ENCODE data around the gene SLC22A16. TPM values are rescaled to one million over a fixed set of nuclear protein-coding genes. Genes with fewer than 3 reads are reported as not detected.
"Not testable (repeated sequence)": the region's sequence is repeated elsewhere in the genome, so short reads cannot be mapped to it uniquely, and the experiment has no call there.

SLC22A16 gene
- total and polyA plus RNA-seq, 11 donors = 0.25 to 2.4 (median 1.3) TPM; not detected in 7

DNA sequence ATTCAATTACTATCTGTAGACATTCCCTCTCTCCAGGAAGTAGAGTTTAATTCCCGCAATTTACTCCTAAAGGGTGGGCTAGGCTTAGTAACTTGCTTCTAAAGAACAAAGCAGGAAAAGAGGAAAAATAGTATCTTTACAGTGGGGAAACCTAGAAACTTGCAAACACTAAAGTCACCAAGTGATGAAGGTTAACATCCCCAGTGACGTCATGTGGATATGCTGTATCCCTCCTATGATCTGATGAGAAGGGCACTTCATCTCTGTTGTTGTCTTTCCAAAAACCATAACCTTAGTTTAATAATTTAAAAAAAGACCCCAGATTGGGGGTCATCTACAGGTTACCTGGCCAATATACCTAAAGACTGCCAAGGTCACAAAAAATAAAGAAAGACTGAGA, 17.3 kb downstream of the SLC22A16 start:
- no peaks in the 10 kb centered on the region for H3K27me3 ChIP-seq
- DNase-seq (no peak), ATAC-seq (no peak)
- no peak overlapping the region for H3K4me3 ChIP-seq
- 84 to 88% (median 87%) methylated on average over 2 of the region's 2 CpGs for WGBS, 4 donors
- no peak for TF ChIP-seq POLR2A (IDR thresholded peaks at IDR 0.05)
- TF ChIP-seq, protein P1, sequence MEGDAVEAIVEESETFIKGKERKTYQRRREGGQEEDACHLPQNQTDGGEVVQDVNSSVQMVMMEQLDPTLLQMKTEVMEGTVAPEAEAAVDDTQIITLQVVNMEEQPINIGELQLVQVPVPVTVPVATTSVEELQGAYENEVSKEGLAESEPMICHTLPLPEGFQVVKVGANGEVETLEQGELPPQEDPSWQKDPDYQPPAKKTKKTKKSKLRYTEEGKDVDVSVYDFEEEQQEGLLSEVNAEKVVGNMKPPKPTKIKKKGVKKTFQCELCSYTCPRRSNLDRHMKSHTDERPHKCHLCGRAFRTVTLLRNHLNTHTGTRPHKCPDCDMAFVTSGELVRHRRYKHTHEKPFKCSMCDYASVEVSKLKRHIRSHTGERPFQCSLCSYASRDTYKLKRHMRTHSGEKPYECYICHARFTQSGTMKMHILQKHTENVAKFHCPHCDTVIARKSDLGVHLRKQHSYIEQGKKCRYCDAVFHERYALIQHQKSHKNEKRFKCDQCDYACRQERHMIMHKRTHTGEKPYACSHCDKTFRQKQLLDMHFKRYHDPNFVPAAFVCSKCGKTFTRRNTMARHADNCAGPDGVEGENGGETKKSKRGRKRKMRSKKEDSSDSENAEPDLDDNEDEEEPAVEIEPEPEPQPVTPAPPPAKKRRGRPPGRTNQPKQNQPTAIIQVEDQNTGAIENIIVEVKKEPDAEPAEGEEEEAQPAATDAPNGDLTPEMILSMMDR (IDR thresholded peaks at IDR 0.05) = no peak
- peaks cover 0 to 35% (median 18%) of the 10 kb centered on the region in 12 donors for H3K9me3 ChIP-seq
- intact Hi-C loops (cut with DNase I) = no loop called here
- H3K4me1 ChIP-seq = no peaks in the 10 kb centered on the region
- H3K36me3 ChIP-seq = no peaks in the 10 kb centered on the region
- H3K27ac ChIP-seq = no peak overlapping the region

DNA sequence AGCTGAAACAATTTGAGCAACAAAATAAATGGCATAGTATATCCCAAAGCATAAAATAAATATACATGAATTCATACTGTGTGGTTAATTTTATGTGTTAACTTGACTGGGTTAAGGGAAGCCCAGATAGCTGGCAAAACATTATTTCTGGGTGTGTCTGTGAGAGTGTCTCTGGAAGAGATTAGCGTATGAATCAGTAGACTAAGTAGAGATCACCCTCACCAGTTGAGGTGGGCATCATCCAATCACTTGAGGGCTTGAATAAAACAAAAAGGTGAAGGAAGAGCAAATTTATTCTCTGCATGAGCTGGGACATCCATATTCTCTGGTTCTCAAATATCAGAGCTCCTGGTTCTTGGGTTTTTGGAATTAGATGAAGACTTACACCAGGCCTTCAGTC, 17.9 kb downstream of the SLC22A16 start:
- no peak overlapping the region for H3K27ac ChIP-seq
- intact Hi-C loops (cut with DNase I) = no loop called here
- peaks cover 0 to 30% (median 17%) of the 10 kb centered on the region in 12 donors for H3K9me3 ChIP-seq
- ATAC-seq (no peak), DNase-seq (no peak)
- H3K27me3 ChIP-seq = no peaks in the 10 kb centered on the region
- WGBS, 4 donors = 93 to 98% (median 93%) methylated on average over 1 of the region's 1 CpG
- no peaks in the 10 kb centered on the region for H3K4me1 ChIP-seq
- no peak overlapping the region for H3K4me3 ChIP-seq
- TF ChIP-seq, protein P1 (IDR thresholded peaks at IDR 0.05) = no peak
- TF ChIP-seq POLR2A (IDR thresholded peaks at IDR 0.05) = no peak
- no peaks in the 10 kb centered on the region for H3K36me3 ChIP-seq

DNA sequence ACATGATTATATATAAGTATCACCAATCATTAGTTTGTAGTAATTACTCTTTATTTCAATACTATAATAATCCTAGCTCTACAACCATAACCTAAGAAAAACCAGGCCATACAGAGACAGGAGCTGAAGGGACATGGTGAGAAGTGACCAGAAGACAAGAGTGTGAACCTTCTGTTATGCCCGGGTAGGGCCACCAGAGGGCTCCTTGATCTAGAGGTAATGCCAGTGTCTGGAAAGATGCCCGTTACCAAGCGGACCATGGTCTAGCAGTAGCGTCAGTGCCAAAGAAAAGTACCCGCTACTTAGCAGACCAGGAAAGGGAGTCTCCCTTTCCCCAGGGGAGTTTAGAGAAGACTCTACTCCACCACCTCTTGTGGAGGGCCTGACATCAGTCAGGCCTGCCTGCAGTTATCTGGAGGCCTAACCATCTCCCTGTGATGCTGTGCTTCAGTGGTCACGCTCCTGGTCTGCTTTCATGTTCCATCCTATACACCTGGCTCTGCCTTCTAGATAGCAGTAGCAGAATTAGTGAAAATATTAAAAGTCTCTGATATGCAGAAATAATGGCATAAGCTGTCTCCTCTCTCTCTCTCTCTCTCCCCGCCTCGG, 18.7 kb downstream of the SLC22A16 start:
- ATAC-seq; H3K27me3 ChIP-seq; H3K36me3 ChIP-seq; intact Hi-C loops (cut with DNase I); H3K27ac ChIP-seq; H3K4me1 ChIP-seq; H3K4me3 ChIP-seq: not testable (repeated sequence)
- DNase-seq = peak in 2 of 5 donors; percentile 33 to 37
- 70 to 83% (median 82%) methylated on average over 8 of the region's 8 CpGs for WGBS, 4 donors
- peaks cover 0 to 22% (median 10%) of the 10 kb centered on the region in 12 donors for H3K9me3 ChIP-seq
- TF ChIP-seq, protein P1 (IDR thresholded peaks at IDR 0.05) = peak in 8 of 12 donors; percentile 10 to 41 (median 28)

DNA sequence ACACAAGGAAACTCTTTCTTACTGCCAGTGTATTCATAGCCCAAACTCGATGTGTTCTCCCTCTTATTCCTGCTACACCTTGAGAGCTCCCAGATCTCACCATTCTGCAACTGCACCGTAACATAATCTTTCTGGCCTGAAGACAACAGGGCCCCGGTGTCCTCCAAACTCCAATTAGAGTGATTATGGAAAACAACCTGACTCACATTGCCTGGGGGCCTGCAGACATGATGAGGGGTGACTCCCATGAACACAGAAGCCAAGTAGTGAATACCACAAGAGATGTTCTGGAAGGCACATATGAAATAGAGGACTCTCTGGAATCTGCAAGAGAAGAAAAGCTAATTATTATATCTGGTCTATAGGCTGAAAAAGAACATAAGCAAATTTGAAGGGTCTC, 19.7 kb downstream of the SLC22A16 start:
- intact Hi-C loops (cut with DNase I) = no loop called here
- Histone ChIP-seq H3K36me3 (no peaks in the 10 kb centered on the region), H3K4me1 (no peaks in the 10 kb centered on the region), H3K27me3 (no peaks in the 10 kb centered on the region), H3K4me3 (no peak overlapping the region), H3K27ac (no peak overlapping the region), H3K9me3 (peaks cover 0 to 12% (median 1%) of the 10 kb centered on the region in 12 donors)
- TF ChIP-seq POLR2A (IDR thresholded peaks at IDR 0.05) = no peak
- TF ChIP-seq, protein P1 (IDR thresholded peaks at IDR 0.05) = no peak
- no peak for ATAC-seq
- DNase-seq = no peak
- 88 to 95% (median 91%) methylated on average over 3 of the region's 3 CpGs for WGBS, 4 donors

Data from heart left ventricle (tissue), 16 donors.